GM11168 (cell line): ENCODE results near the gene RAD54L2.
"Not testable (repeated sequence)": the region's sequence is repeated elsewhere in the genome, so short reads cannot be mapped to it uniquely, and the experiment has no call there.

Experiments used
- in situ Hi-C: fragments of 300-500 bp; cut with MboI; formaldehyde crosslinking; loops from one replicate; pipeline ENCODE4 v1.12.0; 2022; ENCODE audit warnings: low sequenced_read_pairs; ENCODE audit not compliant: unreplicated experiment

Gene RAD54L2

DNA sequence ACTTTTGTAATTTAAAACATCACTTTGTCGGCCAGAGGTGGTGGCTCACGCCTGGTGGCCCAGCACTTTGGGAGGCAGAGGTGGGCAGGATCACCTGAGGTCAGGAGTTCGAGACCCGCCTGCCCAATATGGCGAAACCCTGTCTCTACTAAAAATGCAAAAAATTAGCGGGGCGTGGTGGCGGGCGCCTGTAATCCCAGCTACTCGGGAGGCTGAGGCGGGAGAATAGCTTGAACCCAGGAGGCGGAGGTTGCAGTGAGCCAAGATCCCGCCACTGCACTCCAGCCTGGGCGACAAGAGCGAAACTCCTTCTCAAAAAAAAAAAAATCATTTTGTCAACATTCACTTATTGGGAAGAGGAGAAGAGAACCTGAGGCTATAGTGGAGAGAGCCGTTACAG lies 888 bp upstream of the RAD54L2 start:
- in situ Hi-C loops = not testable (repeated sequence)

DNA sequence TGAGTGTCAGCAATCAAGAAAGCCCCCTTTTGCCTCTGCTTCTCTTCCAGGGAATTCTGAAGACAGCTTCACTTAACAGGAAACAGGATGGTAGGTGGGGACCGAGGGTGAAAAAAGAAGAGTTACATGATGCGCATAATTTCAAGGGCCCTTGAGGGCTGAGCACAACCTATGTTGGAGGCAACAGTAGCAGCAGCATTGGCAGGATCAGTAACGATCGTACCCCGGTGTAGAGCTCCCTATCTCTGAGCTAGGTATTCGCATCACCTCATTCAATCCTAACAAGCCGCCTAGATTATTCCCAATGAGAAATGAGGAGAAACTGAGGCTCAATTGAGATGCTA lies 432 bp upstream of the RAD54L2 start:
- in situ Hi-C loops = no loop called here

DNA sequence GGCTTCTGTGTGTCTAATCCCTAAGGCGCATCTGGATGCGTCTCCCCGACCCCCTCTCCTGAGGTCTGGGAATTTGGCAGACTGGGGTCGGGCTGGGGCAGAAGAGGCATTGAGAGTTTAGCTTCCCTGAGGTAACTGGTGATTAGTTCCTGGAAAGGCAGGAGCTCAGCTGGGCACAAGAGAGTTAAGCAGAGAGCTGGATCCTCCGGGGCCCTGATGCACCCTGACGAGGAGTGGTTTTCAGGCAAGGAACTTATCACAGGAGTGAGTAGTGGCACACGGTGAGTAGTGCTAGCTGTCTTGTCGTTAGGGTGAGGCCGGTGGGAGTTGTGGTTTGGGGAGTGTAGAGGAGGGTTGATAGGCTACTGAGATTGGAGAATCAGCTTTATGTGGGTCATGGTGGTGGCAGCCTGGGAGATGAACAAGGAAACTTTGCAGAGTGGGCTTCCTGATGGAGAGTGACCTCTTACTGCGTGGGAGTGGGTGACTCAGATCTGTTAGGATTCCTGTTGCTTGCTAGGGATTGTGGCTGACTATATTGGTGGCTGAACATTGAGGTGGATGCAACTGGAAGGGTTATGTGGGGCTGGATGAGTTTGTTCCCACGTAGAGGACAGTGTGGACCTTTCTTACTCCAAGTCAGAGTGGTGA lies 897 bp downstream of the RAD54L2 start:
- in situ Hi-C loops = no loop called here

DNA sequence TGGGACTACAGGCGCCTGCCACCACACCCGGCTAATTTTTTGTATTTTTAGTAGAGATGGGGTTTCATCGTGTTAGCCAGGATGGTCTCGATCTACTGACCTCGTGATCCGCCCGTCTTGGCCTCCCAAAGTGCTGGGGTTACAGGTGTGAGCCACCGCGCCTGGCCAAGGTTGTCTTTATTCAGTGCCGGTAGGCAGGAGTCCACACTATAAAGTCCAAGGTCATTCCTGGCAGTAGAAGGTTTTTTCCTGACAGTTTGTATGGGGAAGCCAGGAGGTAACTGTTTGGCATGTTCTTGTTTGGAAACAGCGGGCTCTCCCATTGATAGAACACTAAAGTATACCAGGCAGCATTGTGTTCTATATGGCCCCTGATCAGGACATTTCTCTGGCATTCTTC lies 4.1 kb downstream of the RAD54L2 start:
- in situ Hi-C loops = not testable (repeated sequence)

DNA sequence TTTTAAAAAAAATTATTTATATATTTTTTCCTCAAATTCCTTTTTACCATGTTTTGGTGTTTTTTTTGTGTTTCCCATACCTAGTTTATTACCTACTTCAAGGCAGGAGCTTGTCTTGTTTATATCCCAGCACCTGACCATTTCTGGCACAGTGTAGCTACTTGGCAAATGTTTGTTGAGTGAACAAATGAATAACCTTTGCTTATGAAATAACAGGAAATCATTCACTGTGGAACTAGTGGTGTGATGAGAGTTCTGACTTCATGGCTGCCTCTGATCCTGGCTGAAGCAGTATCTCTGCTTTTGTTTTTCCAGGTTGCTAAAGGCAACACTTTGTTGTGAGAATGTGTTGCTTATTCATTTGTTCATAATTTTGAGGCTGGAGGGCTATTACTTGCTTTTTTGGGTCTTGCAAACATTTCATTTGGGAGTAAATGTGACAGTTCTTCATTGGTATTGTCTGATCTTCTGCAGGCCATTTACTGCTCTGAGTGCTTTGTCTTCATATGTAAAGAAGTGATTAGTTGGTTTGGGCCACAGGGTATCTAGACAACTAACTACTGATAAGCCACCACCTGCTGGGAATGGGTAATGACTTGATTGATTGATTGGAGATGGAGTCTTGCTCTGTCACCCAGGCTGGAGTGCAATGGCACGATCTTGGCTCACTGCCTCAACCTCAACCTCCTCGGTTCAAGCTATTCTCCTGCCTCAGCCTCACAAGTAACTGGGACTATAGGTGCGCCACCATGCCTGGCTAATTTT lies 5.7 kb downstream of the RAD54L2 start:
- in situ Hi-C loops = no loop called here

DNA sequence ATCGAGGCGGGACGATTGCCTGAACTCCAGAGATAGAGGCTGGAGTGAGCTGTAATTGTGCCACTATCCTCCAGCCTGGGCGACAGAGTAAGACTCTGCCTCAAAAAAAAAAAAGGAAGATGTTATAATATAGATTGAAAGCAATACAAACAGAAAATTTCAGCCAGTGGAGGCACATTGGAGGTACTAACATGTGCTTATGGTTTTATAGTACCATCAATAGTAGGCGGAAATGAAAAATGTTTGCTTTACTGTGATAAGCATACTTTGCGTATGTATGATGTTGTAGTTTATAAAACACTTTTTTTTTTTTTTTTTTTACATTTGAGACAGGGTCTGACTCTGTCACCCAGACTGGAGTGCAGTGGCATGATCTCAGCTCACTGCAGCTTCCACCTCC lies 8.8 kb downstream of the RAD54L2 start:
- in situ Hi-C loops = no loop called here

DNA sequence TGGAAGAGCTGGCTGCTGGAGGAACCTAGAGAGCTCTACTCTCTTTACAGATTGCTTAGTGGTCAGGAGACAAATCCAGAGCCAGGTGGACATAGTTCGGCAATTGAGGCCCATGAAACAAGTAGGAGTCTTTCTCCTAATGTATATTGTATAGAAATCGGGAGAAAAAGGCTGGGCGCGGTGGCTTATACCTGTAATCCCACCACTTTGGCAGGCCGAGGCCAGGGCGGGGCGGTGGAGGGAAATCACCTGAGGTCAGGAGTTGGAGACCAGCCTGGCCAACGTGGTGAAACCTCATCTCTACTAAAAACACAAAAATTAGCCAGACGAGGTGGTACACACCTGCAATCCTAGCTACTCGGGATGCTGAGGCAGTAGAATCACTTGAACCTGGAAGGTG lies 10.8 kb downstream of the RAD54L2 start:
- in situ Hi-C loops = no loop called here

DNA sequence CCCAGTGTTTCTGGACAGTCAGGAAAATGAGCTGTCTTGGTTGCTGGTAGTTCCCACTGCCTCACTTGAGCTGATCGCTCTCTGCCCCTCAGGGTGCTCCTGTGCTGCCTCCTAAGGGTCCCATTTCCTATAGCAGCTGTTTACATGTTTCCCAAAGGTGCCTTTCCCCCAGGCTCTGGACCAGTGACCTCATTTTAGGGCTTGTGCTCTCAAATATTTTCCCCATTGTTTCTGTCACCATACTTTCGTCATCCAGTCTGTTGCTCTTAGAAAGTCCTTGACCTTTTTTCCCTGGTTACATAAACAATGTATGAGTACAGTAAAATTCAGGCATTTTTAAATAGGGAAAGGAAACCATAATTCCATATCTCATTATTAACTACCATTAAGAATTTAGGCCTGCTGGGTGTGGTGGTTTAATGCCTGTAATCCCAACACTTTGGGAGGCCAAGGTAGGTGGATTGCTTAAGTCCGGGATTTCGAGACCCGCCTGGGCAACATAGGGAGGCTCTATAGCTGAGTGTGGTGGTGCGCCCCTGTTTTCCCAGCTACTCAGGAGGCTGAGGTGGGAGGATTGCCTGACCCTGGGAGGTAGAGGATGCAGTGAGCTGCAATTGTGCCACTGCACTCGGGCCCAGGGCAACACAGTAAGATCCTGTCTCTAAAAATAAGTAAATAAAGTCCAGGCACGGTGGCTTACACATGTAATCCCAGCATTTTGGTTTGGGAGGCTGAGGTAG lies 11.7 kb downstream of the RAD54L2 start:
- in situ Hi-C loops = no loop called here

DNA sequence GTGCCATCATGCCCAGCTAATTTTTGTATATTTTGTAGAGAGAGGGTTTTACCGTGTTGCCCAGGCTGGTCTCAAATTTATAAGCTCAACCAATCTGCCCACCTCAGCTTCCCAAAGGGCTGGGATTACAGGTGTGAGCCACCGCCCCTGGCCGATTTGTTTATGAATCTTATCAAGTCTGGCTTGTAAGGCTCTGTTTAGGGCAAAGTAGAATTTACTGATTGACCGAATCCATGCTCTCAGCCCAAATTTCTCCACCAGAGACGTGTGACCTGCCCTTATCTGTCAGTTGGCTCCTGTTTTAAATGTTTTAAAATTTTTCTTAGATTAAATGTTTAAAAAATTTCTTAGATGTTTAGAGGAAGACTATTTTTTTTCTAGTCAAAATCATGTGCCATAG lies 19.5 kb downstream of the RAD54L2 start:
- in situ Hi-C loops = no loop called here

DNA sequence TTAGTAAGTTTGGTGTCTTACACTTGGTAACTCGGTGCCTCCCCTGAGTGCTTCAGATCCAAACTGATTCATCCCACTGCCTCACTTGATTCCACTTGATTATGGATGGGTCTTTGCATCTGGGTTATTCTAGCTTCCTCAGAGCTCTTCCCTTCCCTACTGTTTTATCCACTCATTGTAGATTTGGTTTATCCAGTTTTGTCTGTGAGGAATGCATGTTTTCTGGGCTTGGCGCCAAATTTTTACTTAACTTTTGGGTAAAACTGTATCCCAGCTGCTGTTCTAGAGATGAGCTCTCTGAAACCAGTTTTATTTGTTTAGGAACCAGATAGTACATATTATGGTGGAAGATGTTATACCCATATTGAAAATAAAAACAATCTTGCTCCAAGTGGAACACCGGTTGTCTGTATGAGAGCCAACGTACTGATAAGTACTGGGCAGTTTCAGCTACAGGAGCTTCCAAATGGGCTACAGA lies 20.9 kb downstream of the RAD54L2 start:
- in situ Hi-C loops = no loop called here

DNA sequence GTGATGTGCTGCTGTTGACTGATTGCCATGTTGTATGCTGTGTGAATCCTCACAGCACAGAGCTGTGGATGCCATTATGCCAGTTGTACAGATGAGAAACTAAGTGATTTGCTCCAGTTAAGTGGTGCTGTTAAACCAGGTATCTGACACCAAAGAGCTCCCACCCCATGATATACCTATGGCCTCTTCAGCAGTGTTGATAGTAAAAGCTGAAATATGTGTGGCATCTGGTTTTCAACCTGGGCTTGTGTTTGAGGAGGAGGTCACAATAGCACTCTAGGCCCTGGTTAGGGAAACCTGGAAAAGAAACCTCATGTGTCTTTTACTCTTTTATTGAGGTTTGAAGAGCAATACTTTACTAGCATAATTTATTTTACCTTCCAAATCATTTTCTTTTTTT lies 21.4 kb downstream of the RAD54L2 start:
- in situ Hi-C loops = no loop called here

DNA sequence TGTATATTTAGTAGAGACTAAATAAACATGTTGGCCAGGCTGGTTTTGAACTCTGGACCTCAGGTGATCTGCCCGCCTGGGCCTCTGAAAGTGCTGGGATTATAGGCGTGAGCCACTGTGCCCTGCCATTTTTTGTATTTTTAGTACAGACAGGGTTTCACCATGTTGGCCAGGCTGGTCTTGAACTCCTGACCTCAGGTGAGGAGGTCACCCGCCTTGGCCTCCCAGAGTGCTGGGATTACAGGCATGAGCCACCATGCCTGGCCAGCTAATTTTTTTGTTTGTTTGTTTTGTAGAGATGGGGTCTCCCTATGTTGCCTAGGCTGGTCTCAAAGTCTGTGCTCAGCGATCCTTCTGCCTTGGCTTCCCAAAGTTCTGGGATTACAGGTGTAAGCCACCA lies 23.9 kb downstream of the RAD54L2 start:
- in situ Hi-C loops = not testable (repeated sequence)

DNA sequence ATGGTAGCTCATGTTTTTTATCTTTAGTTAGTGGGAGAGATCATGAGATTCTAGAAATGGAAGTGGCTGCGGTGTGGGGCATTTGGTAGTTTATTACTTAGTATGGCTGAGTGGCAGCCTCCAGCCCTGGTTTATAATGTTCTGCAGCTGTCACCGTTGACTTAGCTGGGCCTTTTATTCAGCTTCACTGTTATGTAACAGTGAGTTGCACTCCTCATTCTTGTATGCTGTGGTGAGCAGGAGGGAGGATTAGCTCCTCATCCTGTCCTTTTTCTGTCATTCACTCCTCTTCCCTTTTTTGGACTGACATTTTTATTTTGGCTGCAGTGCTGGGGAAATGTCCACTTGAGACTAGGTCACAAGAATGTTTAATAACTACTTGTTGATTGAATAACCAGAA lies 29.5 kb downstream of the RAD54L2 start:
- in situ Hi-C loops = no loop called here

DNA sequence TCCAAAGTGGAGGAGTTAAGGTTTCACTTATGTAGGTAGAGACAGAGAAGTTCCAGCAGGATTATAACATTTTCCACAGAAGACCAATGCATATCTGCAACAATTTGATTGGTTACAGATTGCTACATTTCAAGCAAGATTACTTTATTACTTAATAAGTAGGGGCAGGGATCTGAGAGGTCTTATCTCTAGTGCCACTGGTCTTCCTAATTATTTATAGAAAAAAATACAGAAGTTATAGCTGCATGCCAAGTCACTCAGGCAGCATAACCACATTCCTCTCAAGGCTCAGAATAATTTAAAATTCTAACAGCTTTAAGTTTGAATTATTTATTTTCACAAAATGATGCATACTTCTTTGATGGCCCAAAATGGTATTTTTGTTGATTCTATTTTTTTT lies 30.5 kb downstream of the RAD54L2 start:
- in situ Hi-C loops = no loop called here

DNA sequence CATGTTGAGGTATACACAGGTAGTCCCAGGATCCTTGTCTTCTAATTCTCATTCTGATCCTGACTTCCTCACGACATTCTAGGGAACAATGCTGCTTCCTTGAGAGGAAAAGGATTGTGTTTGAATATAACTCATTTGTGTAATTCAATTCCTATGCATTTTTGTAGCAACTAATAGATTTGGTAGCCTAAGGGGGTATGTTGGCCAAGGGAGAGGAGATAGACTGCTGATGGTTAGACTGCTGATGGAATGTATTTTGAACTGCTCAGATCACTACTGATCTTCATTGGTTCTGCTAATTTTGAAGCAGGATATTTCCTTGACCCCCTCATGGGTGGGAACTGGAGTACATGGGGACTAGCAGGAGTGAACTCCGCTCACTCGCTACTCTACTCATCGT lies 39.7 kb downstream of the RAD54L2 start:
- in situ Hi-C loops = no loop called here

DNA sequence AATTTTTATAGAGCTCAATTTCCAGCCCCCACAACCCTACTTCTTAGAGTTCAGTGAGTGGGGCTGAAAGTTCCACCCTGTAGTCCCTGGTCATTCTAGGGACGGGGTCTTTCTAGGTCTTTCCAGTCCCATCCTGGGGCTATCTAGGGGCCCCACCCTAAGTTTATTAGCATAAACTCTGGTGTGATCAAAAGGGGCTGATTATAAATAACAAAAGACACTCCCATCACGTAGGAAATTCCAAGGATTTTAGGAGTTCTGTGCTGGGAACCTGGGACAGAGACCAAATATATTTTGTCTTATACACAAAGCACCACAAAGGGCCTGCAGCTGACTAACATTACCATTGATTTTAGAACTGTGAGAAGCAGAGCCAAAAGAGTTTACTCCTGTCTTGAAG lies 41.9 kb downstream of the RAD54L2 start:
- in situ Hi-C loops = no loop called here

DNA sequence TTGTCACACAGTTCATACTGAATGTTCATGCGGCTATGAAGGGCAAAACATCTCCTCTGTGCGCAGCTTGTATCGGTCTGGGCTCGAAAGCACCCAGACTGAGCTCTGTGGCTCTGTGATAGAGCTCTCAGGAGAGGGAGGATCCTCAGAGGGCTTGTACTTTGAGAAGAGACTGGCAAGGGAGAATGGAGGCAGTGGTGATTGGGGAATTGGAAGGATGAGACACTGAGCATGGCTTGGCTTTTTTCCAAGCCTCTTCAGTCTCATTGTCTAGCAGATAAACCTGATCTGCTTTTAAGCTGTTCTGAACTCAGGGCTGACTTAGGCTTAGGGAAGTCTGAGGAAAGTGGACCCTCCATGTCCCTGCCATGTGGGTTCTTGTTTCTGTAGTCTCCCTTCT lies 43.0 kb downstream of the RAD54L2 start:
- in situ Hi-C loops = no loop called here

DNA sequence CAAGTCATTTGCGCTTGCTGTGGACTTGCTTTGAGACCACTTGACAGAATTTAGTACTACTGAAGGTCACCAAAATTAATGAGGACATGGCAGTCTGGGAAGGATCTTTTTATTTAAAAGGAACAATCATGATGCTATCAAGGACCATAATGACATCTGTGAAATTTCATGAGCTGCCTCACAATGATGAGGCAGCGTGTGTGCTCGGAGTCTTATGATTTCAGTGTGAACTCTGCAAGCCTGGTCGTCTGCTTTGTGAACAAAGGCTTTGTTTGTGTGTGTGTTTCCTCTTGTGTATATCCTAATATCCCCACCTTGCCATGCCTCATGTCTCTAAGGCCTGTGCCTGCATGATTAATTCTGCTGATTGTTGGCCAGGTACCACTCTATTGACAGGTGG lies 46.7 kb downstream of the RAD54L2 start:
- in situ Hi-C loops = no loop called here

DNA sequence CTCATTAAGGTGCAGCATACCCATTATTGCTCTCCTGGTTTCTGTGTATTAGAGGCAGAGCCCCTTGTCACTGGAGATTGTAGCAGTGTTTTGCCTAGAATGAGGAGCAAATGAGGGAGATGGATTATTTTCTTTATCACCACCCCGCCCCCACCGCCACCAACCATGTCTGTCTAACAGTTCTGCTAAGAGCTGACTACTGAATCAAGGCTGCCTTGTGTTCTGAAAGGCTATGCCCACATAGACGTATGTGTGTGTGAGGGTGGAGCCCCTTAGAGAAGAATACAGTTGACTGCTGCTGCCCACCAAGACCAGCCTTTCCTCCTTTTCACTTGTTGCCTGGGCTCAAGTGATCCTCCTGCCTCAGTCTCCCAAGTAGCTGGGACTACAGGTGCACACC lies 47.4 kb downstream of the RAD54L2 start:
- in situ Hi-C loops = no loop called here
